ENCODE data around the gene COL11A1. TPM values are rescaled to one million over a fixed set of nuclear protein-coding genes. Genes with fewer than 3 reads are reported as not detected.
"Not testable (repeated sequence)": the region's sequence is repeated elsewhere in the genome, so short reads cannot be mapped to it uniquely, and the experiment has no call there.

COL11A1 gene
- not detected in 2 replicates for total RNA-seq

GRCh38 chr1:103108376-103109150 is at the start of gene COL11A1:
Gene COL11A1 (minus strand): TSS chr1:103108522. CDS start chr1:103108178, 344 bp downstream.
- intact Hi-C loops (cut with micrococcal nuclease) = no loop called here

GRCh38 chr1:103156966-103157365 is 48.6 kb upstream of the COL11A1 start:
- intact Hi-C loops (cut with micrococcal nuclease) = no loop called here

- intact Hi-C loops (cut with micrococcal nuclease) = no loop called here
Observed at GRCh38 chr1:103146166-103146565, 37.8 kb upstream of the COL11A1 start.

- intact Hi-C loops (cut with micrococcal nuclease) = no loop called here
Observed at GRCh38 chr1:103145449-103145848, 37.1 kb upstream of the COL11A1 start.

- intact Hi-C loops (cut with micrococcal nuclease) = no loop called here
Observed at GRCh38 chr1:103144681-103145080, 36.4 kb upstream of the COL11A1 start.

- intact Hi-C loops (cut with micrococcal nuclease) = no loop called here
Observed at GRCh38 chr1:103142461-103142860, 34.1 kb upstream of the COL11A1 start.

GRCh38 chr1:103129796-103130195 is 21.5 kb upstream of the COL11A1 start:
- intact Hi-C loops (cut with micrococcal nuclease) = no loop called here

GRCh38 chr1:103129255-103129654 is 20.9 kb upstream of the COL11A1 start:
- intact Hi-C loops (cut with micrococcal nuclease) = no loop called here

- intact Hi-C loops (cut with micrococcal nuclease) = not testable (repeated sequence)
Observed at GRCh38 chr1:103128256-103128655, 19.9 kb upstream of the COL11A1 start.

- intact Hi-C loops (cut with micrococcal nuclease) = no loop called here
Observed at GRCh38 chr1:103125219-103125618, 16.9 kb upstream of the COL11A1 start.

GRCh38 chr1:103122983-103123720 is 14.8 kb upstream of the COL11A1 start:
- intact Hi-C loops (cut with micrococcal nuclease) = no loop called here

GRCh38 chr1:103120981-103121380 is 12.7 kb upstream of the COL11A1 start:
- intact Hi-C loops (cut with micrococcal nuclease) = no loop called here

- intact Hi-C loops (cut with micrococcal nuclease) = no loop called here
Observed at GRCh38 chr1:103112546-103112945, 4.2 kb upstream of the COL11A1 start.

- intact Hi-C loops (cut with micrococcal nuclease) = no loop called here
Observed at GRCh38 chr1:103111926-103112325, 3.6 kb upstream of the COL11A1 start.

GRCh38 chr1:103110701-103111100 is 2.4 kb upstream of the COL11A1 start:
- intact Hi-C loops (cut with micrococcal nuclease) = no loop called here

- intact Hi-C loops (cut with micrococcal nuclease) = no loop called here
Observed at GRCh38 chr1:103109311-103109920, 1.1 kb upstream of the COL11A1 start.

GRCh38 chr1:103107741-103108375 is 464 bp downstream of the COL11A1 start:
- intact Hi-C loops (cut with micrococcal nuclease) = loop anchor here (2.0 kb wide), 1 partner anchor 353 kb away; no protein-coding TSS in a partner anchor

GRCh38 chr1:103106426-103107341 is 1.6 kb downstream of the COL11A1 start:
- intact Hi-C loops (cut with micrococcal nuclease) = loop anchor here (2.0 kb wide), 1 partner anchor 354 kb away; no protein-coding TSS in a partner anchor

- intact Hi-C loops (cut with micrococcal nuclease) = no loop called here
Observed at GRCh38 chr1:103101399-103101798, 6.9 kb downstream of the COL11A1 start.

- intact Hi-C loops (cut with micrococcal nuclease) = no loop called here
Observed at GRCh38 chr1:103089221-103089620, 19.1 kb downstream of the COL11A1 start.
